Renal cortical epithelial cell (primary cell): ENCODE measurements around the gene NSD2. TPM values are rescaled to one million over a fixed set of nuclear protein-coding genes. Genes with fewer than 3 reads are reported as not detected.
"Not testable (repeated sequence)": the region's sequence is repeated elsewhere in the genome, so short reads cannot be mapped to it uniquely, and the experiment has no call there.

Experiments used
- DNase-seq: peaks from one replicate; pipeline ENCODE4 v3.0.0-alpha.2; 2011; ENCODE audit warnings: low read depth
- total RNA-seq: library from RNA; depleted of rRNA; stranded (reverse); fragments of >200 nt; gene quantifications from 2 replicates; pipeline ENCODE4 v1.2.3, GENCODE V29; 2014

The NSD2 gene
- total RNA-seq, 1 donor from 2014 or later: 62.0 TPM

- no peak for DNase-seq
Measured at GRCh38 chr4:1842339-1842895, 28.8 kb upstream of the NSD2 start.

DNA sequence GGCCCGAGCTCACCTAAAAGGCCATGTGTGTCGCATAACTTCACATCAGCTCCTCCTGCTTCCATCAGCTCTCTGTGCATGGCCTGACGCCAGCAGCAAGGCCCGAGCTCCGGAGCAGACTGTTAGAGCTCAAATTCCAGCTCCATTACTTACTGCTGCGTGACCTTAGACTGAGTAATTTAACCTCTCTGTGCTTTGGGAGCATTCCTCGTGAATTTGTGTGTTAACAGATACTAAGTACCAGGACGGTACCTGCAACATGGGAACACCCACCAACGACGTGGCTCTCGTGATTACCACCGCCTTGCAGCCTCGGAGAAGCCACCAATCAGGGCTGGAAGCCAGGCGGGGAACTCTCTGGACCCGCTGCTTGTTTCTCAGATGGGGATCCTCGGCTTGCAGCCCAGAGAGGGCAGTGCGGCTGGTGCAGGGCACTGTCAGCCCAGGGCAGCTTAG, 28.2 kb upstream of the NSD2 start:
- peak; percentile 85 for DNase-seq

DNA sequence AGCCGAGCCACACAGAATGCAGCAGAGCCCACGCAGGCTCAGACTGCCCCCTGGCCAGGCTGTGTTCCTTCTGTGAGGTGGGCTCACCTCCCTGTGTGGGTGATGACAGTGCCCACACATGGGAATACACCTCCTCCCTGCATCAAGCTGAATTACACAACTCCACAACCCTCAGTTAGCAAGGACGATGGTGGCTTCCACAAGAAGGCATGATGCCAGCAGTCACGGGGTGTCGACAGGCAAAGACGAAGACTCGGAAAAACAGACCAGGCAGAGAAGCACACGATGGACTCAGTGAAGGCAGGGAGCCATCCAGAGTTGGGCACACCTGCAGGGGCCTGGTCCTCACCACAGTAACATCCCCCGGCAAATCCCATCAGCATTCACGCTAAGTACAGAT, 27.3 kb upstream of the NSD2 start:
- DNase-seq: peak; percentile 22

- DNase-seq: not testable (repeated sequence)
Measured at GRCh38 chr4:1844618-1845017, 26.6 kb upstream of the NSD2 start.

- no peak for DNase-seq
Measured at GRCh38 chr4:1846580-1846979, 24.6 kb upstream of the NSD2 start.

GRCh38 chr4:1850276-1850675, 20.9 kb upstream of the NSD2 start:
- DNase-seq: no peak

DNA sequence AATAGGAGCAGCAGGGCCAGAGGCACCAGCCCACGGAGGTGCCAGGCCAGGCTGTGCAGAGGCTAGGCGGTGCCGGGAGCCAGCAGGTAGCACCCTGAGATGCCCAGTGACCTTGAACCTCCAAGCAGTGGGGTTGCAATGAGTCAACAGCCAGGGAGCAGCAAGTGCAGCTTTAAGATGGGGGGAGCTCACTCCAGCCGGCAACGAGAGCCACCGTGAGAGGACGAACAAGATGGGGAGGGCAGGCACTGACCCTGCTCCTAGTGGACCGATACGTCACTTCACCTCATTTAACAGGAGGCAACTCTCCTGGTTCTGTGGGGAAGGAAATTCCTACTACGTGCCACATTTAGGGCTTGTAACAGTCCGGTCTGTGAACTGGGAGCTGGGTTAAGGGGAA, 20.0 kb upstream of the NSD2 start:
- DNase-seq: no peak

GRCh38 chr4:1851575-1852410, 19.4 kb upstream of the NSD2 start:
- DNase-seq: peak; percentile 77

GRCh38 chr4:1852904-1853623, 18.1 kb upstream of the NSD2 start:
- no peak for DNase-seq

DNA sequence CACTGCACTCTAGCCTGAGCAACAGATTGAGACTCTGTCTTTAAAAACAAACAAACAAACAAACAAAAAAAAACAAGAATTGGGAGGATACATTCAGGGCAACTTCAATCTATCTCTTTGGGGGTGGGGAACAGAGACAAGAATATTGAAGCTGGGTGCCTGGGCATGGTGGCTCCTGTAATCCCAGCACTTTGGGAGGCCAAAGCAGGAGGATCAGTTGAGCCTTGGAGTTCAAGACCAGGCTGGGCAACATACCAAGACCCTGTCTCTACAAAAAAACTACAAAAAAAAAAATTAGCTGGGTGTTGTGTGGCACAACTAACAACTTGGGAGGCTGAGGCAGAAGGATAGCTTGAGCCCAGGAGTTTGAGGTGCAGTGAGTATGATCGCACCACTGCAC, 16.4 kb upstream of the NSD2 start:
- DNase-seq: no peak

DNA sequence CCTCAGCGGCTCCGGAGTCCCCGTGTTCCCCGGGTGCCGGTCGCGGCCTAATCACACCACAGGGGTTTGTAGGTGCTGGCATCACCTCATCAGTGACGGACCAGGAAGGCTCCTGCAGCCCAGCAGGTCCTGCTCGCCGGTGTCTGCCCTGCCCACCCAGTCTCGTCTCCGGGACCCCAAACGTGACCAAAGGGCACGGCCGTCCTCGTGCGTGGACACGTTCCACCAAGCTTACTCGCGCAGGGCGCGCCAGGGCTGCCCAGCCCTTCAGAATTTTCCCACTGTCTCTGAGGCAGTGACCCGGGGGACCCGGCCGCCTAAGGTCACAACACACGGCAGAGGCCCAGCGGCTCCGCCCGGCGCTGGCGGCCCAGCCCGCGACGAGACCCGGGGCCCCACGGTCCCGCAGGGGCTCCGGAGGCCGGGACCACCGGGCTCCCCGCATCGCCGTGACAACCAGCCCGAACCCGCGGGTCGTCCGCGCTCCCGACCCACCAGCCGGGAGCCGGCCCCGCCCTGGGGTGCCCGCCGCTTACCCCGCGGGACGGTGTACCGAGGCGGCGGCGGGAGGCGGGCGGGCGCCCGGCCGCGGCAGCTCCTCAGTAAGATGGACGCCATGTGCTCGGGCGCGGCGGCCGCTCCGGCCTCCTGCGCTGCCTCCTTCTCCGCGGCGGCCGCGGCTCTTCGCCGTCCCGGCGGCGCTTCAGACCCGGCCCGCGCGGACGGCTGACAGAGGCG, 15.7 kb upstream of the NSD2 start:
- no peak for DNase-seq

GRCh38 chr4:1856071-1856942, 14.9 kb upstream of the NSD2 start, which contains the start of gene LETM1:
LETM1 (minus strand) TSS chr4:1856156; CDS start chr4:1855950, 206 bp downstream.
- peak; percentile 84 for DNase-seq

GRCh38 chr4:1856943-1857699, 14.1 kb upstream of the NSD2 start:
- no peak for DNase-seq

DNA sequence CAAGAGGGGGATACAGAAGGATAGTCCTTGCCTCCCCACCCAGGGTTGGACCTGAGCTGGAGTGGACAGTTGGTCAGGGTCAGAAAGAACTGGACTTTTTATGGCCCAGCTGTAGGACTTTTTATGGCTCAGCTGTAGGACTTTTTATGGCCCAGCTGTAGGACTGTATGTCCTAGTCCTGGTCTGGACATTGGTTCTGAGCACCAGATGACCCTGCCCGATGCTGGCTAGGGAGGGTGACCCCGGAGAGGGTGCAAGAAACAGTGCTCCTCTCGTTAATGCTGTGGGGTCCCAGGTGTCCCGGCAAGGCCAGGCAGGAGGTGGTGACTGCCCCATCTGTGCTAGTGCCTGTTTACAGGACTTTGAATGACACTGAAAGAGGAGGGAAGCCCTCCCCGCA, 13.3 kb upstream of the NSD2 start:
- DNase-seq: no peak

GRCh38 chr4:1859389-1859753, 11.8 kb upstream of the NSD2 start:
- DNase-seq: no peak

DNA sequence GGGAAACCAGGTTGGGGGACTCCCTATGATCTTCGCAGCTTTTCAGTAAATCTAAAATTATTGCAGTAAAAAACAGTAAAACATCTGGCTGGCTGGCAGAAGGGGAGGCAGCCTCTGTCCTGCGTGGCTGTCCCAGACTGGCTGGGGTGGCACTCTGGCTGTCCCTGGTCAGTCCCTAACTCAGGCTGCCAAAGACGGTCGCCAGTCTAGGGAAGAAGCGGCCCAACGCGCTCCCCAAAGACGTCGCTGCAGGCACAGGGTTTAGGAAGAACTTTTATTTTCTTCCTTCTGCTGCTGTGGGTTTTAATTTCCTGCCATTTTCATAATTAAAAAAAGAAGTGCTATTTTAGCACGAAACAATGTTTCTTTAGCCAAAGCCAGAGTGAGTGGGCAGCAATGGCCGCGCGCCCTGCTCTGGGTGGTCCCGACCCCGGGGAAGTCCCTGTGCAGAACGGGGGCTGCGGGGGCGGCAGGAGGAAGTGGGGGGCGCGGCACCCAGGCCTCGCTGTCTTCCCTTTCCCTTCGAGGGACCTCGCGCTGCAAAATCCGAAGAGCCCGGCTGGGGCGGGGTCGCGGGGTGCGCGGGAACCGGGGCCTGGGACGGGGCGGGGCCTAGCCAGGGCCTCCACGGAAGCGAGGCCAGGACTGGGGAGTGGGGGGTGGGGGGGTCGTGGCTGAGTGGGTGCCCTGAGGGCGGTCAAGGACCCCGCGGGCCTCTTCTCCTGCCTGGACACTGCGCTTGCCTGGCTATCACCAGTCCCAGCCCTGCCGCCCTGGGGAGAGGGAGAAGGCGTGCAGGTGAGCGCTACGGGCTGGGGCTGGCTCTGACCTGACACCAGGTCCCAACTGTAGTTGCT, 8.9 kb upstream of the NSD2 start:
- no peak for DNase-seq

DNA sequence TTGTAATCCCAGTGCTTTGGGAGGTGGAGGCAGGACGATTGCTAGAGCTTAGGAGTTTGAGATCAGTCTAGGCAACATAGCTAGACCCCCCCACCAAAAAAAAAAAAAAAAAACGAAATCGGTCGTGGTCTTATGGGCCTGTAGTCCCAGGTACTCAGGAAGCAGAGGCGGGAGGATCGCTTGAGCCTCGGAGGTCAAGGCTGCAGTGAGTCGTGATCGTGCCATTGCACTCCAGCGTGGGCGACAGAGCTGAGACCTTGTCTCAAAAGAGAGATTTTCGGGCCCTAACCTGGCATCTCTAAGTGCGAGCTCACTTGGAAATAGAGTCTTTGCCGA, 8.3 kb upstream of the NSD2 start:
- no peak for DNase-seq

- DNase-seq: no peak
Measured at GRCh38 chr4:1863297-1864033, 7.7 kb upstream of the NSD2 start.
